ENCODE results near the gene IGLL5. TPM values are rescaled to one million over a fixed set of nuclear protein-coding genes. Genes with fewer than 3 reads are reported as not detected.
"Not testable (repeated sequence)": the region's sequence is repeated elsewhere in the genome, so short reads cannot be mapped to it uniquely, and the experiment has no call there.

IGLL5 gene
- total RNA-seq, 2 experiments from 2014 or later = not detected

- Mint-ChIP-seq H3K27ac (no peak overlapping the region), H3K9me3 (no peaks in the 10 kb centered on the region), H3K27me3 (peaks cover 20% of the 10 kb centered on the region), H3K4me1 (ENCODE audit: low read depth) (no peaks in the 10 kb centered on the region), H3K4me3 (no peak overlapping the region), H3K36me3 (ENCODE audit: low read depth) (no peaks in the 10 kb centered on the region)
- ATAC-seq (no peak), DNase-seq (no peak)
- CTCF ChIA-PET = interaction anchor here (0.9 to 1.7 kb wide), 3 partner anchors 12 to 62 kb away, joined by 3 to 4 read pairs (median 4); no protein-coding TSS in a partner anchor
- TF ChIP-seq CTCF (IDR thresholded peaks at IDR 0.05) = no peak
- POLR2A ChIA-PET = interaction anchor here (1.6 kb wide), 1 partner anchor 11 kb away, joined by 4 read pairs; no protein-coding TSS in a partner anchor
- intact Hi-C loops (cut with micrococcal nuclease) = no loop called here
Observed at GRCh38 chr22:22896601-22897000, 9.0 kb downstream of the IGLL5 start.

GRCh38 chr22:22897091-22897490, 9.5 kb downstream of the IGLL5 start:
- ATAC-seq = no peak
- Mint-ChIP-seq H3K27ac (no peak overlapping the region), H3K4me3 (no peak overlapping the region), H3K9me3 (no peaks in the 10 kb centered on the region), H3K4me1 (ENCODE audit: low read depth) (no peaks in the 10 kb centered on the region), H3K36me3 (ENCODE audit: low read depth) (no peaks in the 10 kb centered on the region), H3K27me3 (peaks cover 18% of the 10 kb centered on the region)
- no peak for DNase-seq
- intact Hi-C loops (cut with micrococcal nuclease) = no loop called here
- CTCF ChIA-PET = interaction anchor here (0.9 to 1.7 kb wide), 4 partner anchors 13 to 61 kb away, joined by 3 to 4 read pairs (median 4); no protein-coding TSS in a partner anchor
- TF ChIP-seq CTCF (IDR thresholded peaks at IDR 0.05) = no peak
- POLR2A ChIA-PET = interaction anchor here (1.6 kb wide), 1 partner anchor 10 kb away, joined by 4 read pairs; no protein-coding TSS in a partner anchor

- Mint-ChIP-seq H3K4me3 (no peak overlapping the region), H3K4me1 (ENCODE audit: low read depth) (no peaks in the 10 kb centered on the region), H3K27ac (no peak overlapping the region), H3K9me3 (no peaks in the 10 kb centered on the region), H3K36me3 (ENCODE audit: low read depth) (no peaks in the 10 kb centered on the region), H3K27me3 (peaks cover 11% of the 10 kb centered on the region)
- ChIA-PET POLR2A (no interaction called here), CTCF (interaction anchor here (1.1 to 1.7 kb wide), 5 partner anchors 14 to 60 kb away, joined by 3 to 4 read pairs (median 3); no protein-coding TSS in a partner anchor)
- no peak for TF ChIP-seq CTCF (IDR thresholded peaks at IDR 0.05)
- ATAC-seq (no peak), DNase-seq (no peak)
- intact Hi-C loops (cut with micrococcal nuclease) = no loop called here
Observed at GRCh38 chr22:22897947-22898346, 10.3 kb downstream of the IGLL5 start.

- H3K4me3 Mint-ChIP-seq; H3K4me1 Mint-ChIP-seq (ENCODE audit: low read depth); H3K9me3 Mint-ChIP-seq; H3K36me3 Mint-ChIP-seq (ENCODE audit: low read depth); H3K27ac Mint-ChIP-seq; ATAC-seq; POLR2A ChIA-PET; H3K27me3 Mint-ChIP-seq; intact Hi-C loops (cut with micrococcal nuclease); DNase-seq: not testable (repeated sequence)
- CTCF ChIA-PET = interaction anchor here (1.1 to 1.5 kb wide), 3 partner anchors 14 to 58 kb away, joined by 3 to 4 read pairs (median 3); no protein-coding TSS in a partner anchor
Observed at GRCh38 chr22:22898411-22898950, 10.9 kb downstream of the IGLL5 start.

GRCh38 chr22:22899342-22900080, 11.9 kb downstream of the IGLL5 start:
- H3K9me3 Mint-ChIP-seq; DNase-seq; H3K27ac Mint-ChIP-seq; H3K4me1 Mint-ChIP-seq (ENCODE audit: low read depth); H3K27me3 Mint-ChIP-seq; H3K4me3 Mint-ChIP-seq; POLR2A ChIA-PET; ATAC-seq; intact Hi-C loops (cut with micrococcal nuclease); H3K36me3 Mint-ChIP-seq (ENCODE audit: low read depth); CTCF ChIA-PET: not testable (repeated sequence)

- H3K27ac Mint-ChIP-seq; ATAC-seq; H3K27me3 Mint-ChIP-seq; CTCF ChIA-PET; H3K4me1 Mint-ChIP-seq (ENCODE audit: low read depth); H3K9me3 Mint-ChIP-seq; intact Hi-C loops (cut with micrococcal nuclease); H3K4me3 Mint-ChIP-seq; H3K36me3 Mint-ChIP-seq (ENCODE audit: low read depth); DNase-seq: not testable (repeated sequence)
- POLR2A ChIA-PET = interaction anchor here (0.6 kb wide), 1 partner anchor 75 kb away, joined by 3 read pairs; no protein-coding TSS in a partner anchor
Observed at GRCh38 chr22:22900527-22901205, 13.1 kb downstream of the IGLL5 start.
